ENCODE data around the gene C22orf23.

Gene C22orf23

DNA sequence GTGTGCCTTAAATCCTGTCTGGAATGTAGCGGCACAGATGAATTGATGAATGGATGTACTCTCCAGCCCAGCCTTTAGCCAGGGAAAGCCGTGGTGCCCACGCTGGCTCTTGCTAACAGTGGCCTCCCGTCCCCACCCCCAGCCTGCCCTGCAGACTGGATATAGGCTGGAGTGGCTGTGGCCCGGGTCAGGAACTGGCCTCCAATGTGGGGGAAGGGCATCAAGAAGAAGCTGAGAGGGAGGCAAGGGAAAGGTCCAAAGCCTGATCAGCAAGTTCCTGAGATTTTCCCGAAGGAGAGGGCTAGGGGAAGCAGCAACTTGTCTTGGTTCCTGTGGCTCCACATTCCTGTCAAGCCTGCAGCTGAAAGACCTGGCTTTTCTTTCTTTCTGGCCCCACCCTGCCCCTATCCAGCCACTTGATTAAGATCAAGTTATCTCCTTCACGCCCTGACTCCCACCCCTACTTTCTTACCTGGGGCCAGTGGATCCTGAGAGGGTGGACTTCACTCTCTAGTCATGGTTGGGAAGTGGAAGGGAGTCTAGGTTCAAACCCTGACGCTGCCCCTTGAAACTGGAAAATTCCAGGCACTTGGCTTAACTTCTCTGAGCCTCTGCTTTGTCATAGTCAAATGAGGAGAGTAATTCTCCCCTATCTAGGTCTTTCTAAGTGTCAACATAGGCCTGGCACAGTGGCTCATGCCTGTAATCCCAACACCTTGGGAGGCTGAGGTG is 58.3 kb downstream of the C22orf23 start:
- DNase-seq = no peak

DNA sequence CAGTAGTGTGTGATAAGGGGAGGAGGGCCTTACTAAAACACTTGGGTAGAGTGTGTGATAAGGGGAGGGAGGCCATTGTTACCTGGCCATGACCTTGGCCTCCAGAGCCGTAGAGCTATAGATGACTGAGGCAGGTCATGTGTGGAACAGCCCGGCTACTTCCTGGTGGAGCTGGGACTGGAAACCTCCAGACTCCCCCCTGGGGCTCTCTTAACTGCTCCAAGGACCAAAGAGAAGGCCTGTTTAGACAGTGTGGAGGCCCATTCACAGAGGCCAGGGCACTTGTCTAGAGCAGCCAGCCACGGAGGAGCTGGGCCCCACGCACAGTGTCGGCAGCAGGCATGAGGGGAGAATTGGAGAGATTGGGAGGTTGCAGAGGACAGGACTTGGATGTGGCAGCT is 59.8 kb downstream of the C22orf23 start:
- DNase-seq = no peak
